Spleen (tissue), 11 donors: ENCODE measurements around the gene CRP. TPM values are rescaled to one million over a fixed set of nuclear protein-coding genes. Genes with fewer than 3 reads are reported as not detected.

ENCODE experiments used
- DNase-seq: peaks from one replicate; pipeline ENCODE4 v3.0.0-alpha.2; 2020
- H3K27ac ChIP-seq, 8 donors: fragments of 200-600 bp; sonication (generic) in 7 of 8; 1 replicate in 4 of 8; 2 replicates in 4 of 8; pipeline versions ENCODE4 v1.5.0 to v1.8.0; 2016 to 2021; ENCODE audit warnings: inconsistent platforms in 4 of 8, mild to moderate bottlenecking in 4 of 8, moderate library complexity in 1 of 8
- H3K27me3 ChIP-seq, 7 donors: fragments of 200-600 bp; sonication (generic) in 6 of 7; replicated peaks in 1 of 7; 1 replicate in 4 of 7; 2 replicates in 3 of 7; pipeline versions ENCODE4 v1.5.0 to v1.8.0; 2016 to 2021; ENCODE audit warnings: inconsistent platforms in 3 of 7, mild to moderate bottlenecking in 1 of 7
- H3K36me3 ChIP-seq, 6 donors: fragments of 200-600 bp; sonication (generic) in 5 of 6; 1 replicate in 4 of 6; 2 replicates in 2 of 6; pipeline versions ENCODE4 v1.5.0 to v1.8.0; 2016 to 2021; ENCODE audit warnings: inconsistent platforms in 2 of 6
- H3K4me1 ChIP-seq, 6 donors: fragments of 200-600 bp; sonication (generic) in 5 of 6; 1 replicate in 3 of 6; 2 replicates in 3 of 6; pipeline versions ENCODE4 v1.5.0 to v1.8.0; 2016 to 2021; ENCODE audit warnings: inconsistent platforms in 3 of 6
- H3K4me3 ChIP-seq, 8 donors: fragments of 200-600 bp; sonication (generic) in 7 of 8; 1 replicate in 4 of 8; 2 replicates in 4 of 8; pipeline versions ENCODE4 v1.5.0 to v1.8.0; 2016 to 2021; ENCODE audit warnings: inconsistent platforms in 4 of 8, mild to moderate bottlenecking in 4 of 8, moderate library complexity in 2 of 8
- H3K9me3 ChIP-seq, 8 donors: fragments of 200-600 bp; sonication (generic) in 7 of 8; 1 replicate in 4 of 8; 2 replicates in 4 of 8; pipeline versions ENCODE4 v1.5.0 to v1.8.0; 2016 to 2021; ENCODE audit warnings: inconsistent platforms in 4 of 8
- POLR2A ChIP-seq, 3 donors: fragments of 450-650 bp; IDR thresholded peaks; one replicate each; pipeline ENCODE4 v1.5.1; 2017; ENCODE audit warnings: antibody characterized with exemption in 3 of 3, mild to moderate bottlenecking in 1 of 3
- POLR2AphosphoS5 ChIP-seq, 3 donors: sonication (generic); formaldehyde crosslinking; IDR thresholded peaks; one replicate each; pipeline ENCODE4 v1.5.1; 2017; ENCODE audit warnings: antibody characterized with exemption in 3 of 3
- WGBS, 5 donors: extraction: QIAGEN DNeasy Blood & Tissue Kit in 3 of 5; methylation state at CpG; one replicate each; pipeline versions ENCODE4 v1.1.5 to v1.1.7; 2013 to 2018; 5-methylcytosine and 5-hydroxymethylcytosine counted together
- intact Hi-C: fragments of 100-400 bp; cut with DNase I; formaldehyde crosslinking; loops from one replicate; pipeline ENCODE4 v1.15.0; 2023; ENCODE audit warnings: low total_unique reads
- polyA plus RNA-seq, 3 donors: library from polyadenylated mRNA; stranded (reverse); fragments of 200-250 nt; gene quantifications; one replicate each; pipeline ENCODE4 v1.2.1, GENCODE V29; 2013
- total RNA-seq, 7 donors: library from RNA; depleted of rRNA in 3 of 7; stranded (reverse); fragments of >200 nt in 3 of 7; fragmentation: NEBNext Ultra II Directional in 4 of 7; extraction: Animal tissue kit (Norgen Biotek cat#: 25700) in 4 of 7; gene quantifications; one replicate each; pipeline versions ENCODE4 v1.1.0 to v1.2.1, GENCODE V29; 2016 to 2021
- TF ChIP-seq, protein P1 (sequence below), 11 experiments: fragments of 200-600 bp in 7 of 11; fragments of 450-650 bp in 4 of 11; sonication (generic) in 4 of 11; IDR thresholded peaks in 8 of 11; conservative IDR thresholded peaks in 3 of 11; 1 replicate in 7 of 11; 2 replicates in 4 of 11; pipeline versions ENCODE4 v1.4.0 to v1.8.0; 2016 to 2021; ENCODE audit warnings: antibody characterized with exemption in 11 of 11, inconsistent platforms in 4 of 11, mild to moderate bottlenecking in 1 of 11
- donor health status: healthy with polysubstance abuse.
- donor health status: DM: no; HTN: no; CAD: no; lungs with moderate emphysema.
- donor health status: DM: no; HTN: no; CAD: no.
- donor health status: Bipolar disorder and iron deficiency.
- donor health status: healthy.
- donor health status: DM: no; HTN: no; CAD: no.
- donor health status: DM: yes; HTN: yes; CAD: no.

The CRP gene
- total and polyA plus RNA-seq, 10 donors: 0.06 to 0.73 (median 0.46) TPM; not detected in 7

DNA sequence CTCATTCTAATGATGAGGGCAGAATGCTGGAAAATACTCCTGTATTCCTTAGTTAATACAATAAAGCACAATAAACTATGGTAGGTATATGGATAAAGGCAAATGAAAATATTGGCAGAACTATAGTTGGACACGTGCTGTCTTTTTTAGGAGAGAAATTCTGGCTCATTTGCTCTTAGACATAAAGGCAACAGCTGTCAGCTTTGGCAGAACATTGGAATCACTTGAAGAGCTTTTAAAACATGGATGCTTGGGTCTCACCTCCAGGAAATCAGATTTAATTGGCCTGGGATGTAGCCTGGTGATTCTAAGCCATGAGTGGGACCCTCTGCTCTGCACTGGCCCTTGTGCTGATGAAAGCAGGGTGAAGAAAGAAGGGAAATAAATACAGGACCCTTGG lies 9.9 kb downstream of the CRP start:
- no peak for DNase-seq
- H3K4me1 ChIP-seq: no peaks in the 10 kb centered on the region
- no peaks in the 10 kb centered on the region for H3K36me3 ChIP-seq
- WGBS, 5 donors: 70 to 88% (median 79%) methylated on average over 1 of the region's 1 CpG
- no peak overlapping the region for H3K4me3 ChIP-seq
- H3K27me3 ChIP-seq: no peaks in the 10 kb centered on the region
- H3K27ac ChIP-seq: no peak overlapping the region
- intact Hi-C loops: no loop called here
- no peaks in the 10 kb centered on the region for H3K9me3 ChIP-seq
- no peak for TF ChIP-seq POLR2AphosphoS5 (IDR thresholded peaks at IDR 0.05)
- TF ChIP-seq, protein P1, sequence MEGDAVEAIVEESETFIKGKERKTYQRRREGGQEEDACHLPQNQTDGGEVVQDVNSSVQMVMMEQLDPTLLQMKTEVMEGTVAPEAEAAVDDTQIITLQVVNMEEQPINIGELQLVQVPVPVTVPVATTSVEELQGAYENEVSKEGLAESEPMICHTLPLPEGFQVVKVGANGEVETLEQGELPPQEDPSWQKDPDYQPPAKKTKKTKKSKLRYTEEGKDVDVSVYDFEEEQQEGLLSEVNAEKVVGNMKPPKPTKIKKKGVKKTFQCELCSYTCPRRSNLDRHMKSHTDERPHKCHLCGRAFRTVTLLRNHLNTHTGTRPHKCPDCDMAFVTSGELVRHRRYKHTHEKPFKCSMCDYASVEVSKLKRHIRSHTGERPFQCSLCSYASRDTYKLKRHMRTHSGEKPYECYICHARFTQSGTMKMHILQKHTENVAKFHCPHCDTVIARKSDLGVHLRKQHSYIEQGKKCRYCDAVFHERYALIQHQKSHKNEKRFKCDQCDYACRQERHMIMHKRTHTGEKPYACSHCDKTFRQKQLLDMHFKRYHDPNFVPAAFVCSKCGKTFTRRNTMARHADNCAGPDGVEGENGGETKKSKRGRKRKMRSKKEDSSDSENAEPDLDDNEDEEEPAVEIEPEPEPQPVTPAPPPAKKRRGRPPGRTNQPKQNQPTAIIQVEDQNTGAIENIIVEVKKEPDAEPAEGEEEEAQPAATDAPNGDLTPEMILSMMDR (IDR thresholded peaks at IDR 0.05 in 8 of 11, conservative IDR thresholded peaks at IDR 0.05 in 3 of 11): no peak
- TF ChIP-seq POLR2A (IDR thresholded peaks at IDR 0.05): no peak

DNA sequence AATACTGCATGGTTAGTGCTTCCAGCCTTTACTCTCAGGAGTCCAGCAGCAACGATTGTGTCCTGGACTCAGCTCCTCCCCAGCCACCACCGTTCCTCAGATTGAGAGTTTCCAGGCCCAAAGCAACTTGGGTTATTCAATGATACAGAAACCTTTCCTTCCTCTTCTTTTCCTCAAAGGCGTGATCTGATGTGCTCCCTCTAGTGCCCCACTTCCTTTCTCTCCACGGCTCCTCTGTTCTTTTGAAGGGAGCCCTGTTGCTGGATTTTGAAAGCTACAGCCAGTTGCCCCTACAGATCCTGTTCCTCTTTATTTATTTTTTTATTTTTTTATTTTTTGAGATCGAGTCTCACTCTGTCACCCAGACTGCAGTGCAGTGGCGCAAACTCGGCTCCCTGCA lies 14.1 kb downstream of the CRP start:
- WGBS, 5 donors: 49 to 68% (median 55%) methylated on average over 7 of the region's 7 CpGs
- no peak for DNase-seq
- H3K9me3 ChIP-seq: no peaks in the 10 kb centered on the region
- no peak overlapping the region for H3K4me3 ChIP-seq
- TF ChIP-seq POLR2AphosphoS5 (IDR thresholded peaks at IDR 0.05) (no peak), POLR2A (IDR thresholded peaks at IDR 0.05) (no peak)
- TF ChIP-seq, protein P1 (IDR thresholded peaks at IDR 0.05 in 8 of 11, conservative IDR thresholded peaks at IDR 0.05 in 3 of 11): no peak
- intact Hi-C loops: no loop called here
- H3K4me1 ChIP-seq: no peaks in the 10 kb centered on the region
- H3K27ac ChIP-seq: no peak overlapping the region
- H3K36me3 ChIP-seq: no peaks in the 10 kb centered on the region
- peaks cover 0 to 5% (median 0%) of the 10 kb centered on the region in 7 donors for H3K27me3 ChIP-seq

DNA sequence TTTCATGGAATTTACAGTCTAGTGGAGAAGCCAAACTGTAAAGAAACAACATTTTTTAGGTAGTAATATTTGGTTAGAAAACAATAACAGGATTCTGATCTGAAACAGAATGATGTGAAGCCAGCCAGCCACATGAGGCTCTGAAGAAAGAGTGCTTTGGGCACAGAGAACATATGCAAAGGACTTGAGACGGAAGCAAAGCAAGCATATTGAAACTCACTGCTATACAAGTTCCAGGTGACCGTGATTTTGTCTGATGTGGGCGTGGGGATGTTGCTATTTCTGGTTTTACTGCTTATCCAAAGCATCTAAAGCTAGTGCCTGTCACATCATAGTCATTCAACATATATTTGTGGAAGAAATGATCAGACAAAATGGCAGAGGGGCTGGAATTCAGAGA lies 14.7 kb downstream of the CRP start:
- Histone ChIP-seq H3K4me1 (no peaks in the 10 kb centered on the region), H3K36me3 (no peaks in the 10 kb centered on the region), H3K27me3 (peaks cover 0 to 5% (median 0%) of the 10 kb centered on the region in 7 donors), H3K4me3 (no peak overlapping the region), H3K27ac (no peak overlapping the region), H3K9me3 (no peaks in the 10 kb centered on the region)
- WGBS, 5 donors: 73 to 91% (median 86%) methylated on average over 3 of the region's 3 CpGs
- no peak for DNase-seq
- TF ChIP-seq POLR2A (IDR thresholded peaks at IDR 0.05) (no peak), POLR2AphosphoS5 (IDR thresholded peaks at IDR 0.05) (no peak)
- TF ChIP-seq, protein P1 (IDR thresholded peaks at IDR 0.05 in 8 of 11, conservative IDR thresholded peaks at IDR 0.05 in 3 of 11): no peak
- intact Hi-C loops: no loop called here

DNA sequence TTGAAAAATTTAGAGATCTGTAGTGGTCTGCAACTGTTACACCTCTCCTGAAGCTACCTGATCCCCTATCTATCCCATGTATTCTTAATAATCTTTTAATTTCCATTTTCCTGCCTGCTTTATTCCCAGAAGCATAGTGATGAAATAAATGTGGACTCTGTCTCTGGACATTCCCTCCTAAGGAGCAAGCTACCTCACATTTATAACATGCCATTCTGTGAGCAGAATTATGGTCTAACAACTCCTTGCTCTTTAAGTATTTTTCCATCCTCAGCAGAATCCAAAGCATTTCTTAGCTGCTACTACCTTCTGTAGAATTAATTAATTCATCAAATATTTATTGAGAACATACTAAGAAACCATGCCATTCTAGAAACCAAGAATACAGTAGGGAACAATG lies 15.1 kb downstream of the CRP start:
- no peaks in the 10 kb centered on the region for H3K4me1 ChIP-seq
- no peak overlapping the region for H3K4me3 ChIP-seq
- no peak for DNase-seq
- H3K9me3 ChIP-seq: no peaks in the 10 kb centered on the region
- peaks cover 0 to 5% (median 0%) of the 10 kb centered on the region in 7 donors for H3K27me3 ChIP-seq
- H3K36me3 ChIP-seq: no peaks in the 10 kb centered on the region
- no peak overlapping the region for H3K27ac ChIP-seq
- intact Hi-C loops: no loop called here
- TF ChIP-seq POLR2AphosphoS5 (IDR thresholded peaks at IDR 0.05) (no peak), POLR2A (IDR thresholded peaks at IDR 0.05) (no peak)
- TF ChIP-seq, protein P1 (IDR thresholded peaks at IDR 0.05 in 8 of 11, conservative IDR thresholded peaks at IDR 0.05 in 3 of 11): no peak
